ENCODE data around the gene AQP12A. TPM values are rescaled to one million over a fixed set of nuclear protein-coding genes. Genes with fewer than 3 reads are reported as not detected.

AQP12A gene
- total and polyA plus RNA-seq, 9 of the 15 experiments (the other 6 are each of a cell fraction or from before 2014, with no cell fraction given): not detected

DNA sequence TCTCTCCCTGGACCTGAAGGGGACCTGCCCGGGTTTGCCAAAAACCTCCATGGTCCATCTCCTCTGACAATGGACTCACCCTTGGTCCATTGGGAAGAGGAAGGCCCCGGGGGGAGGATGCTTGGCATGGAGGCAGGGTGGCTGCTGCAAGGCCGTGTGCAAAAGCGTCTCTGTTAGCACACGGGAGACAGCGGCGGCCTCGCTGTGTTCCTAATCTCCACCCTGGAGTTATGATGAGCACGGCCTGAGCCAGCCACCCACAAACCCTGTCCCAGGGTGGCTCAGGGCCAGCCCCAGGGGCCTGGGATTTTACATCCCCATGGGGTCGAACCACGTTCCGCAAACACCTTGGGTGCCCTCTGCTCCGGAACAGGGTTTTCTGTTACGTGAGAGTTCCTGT is 35.8 kb downstream of the AQP12A start:
- Histone ChIP-seq H2AFZ (ENCODE audit: low read depth, low read length) (no peak overlapping the region), H3K9me3 (replicated peaks; ENCODE audit: control insufficient read depth, insufficient read depth, low read depth, low read length) (no peaks in the 10 kb centered on the region), H3K27ac (ENCODE audit: extremely low read depth, low read depth, low read length) (no peak overlapping the region), H4K20me1 (replicated peaks; ENCODE audit: control insufficient read depth, insufficient read depth, low read length) (no peaks in the 10 kb centered on the region), H3K9me1 (ENCODE audit: control insufficient read depth, insufficient read depth, low read length) (no peaks in the 10 kb centered on the region), H3K4me1 (replicated peaks in 1 of 2; ENCODE audit: control insufficient read depth in 2 of 2, insufficient read depth in 2 of 2, low read length in 2 of 2) (peaks cover 0 to 8% of the 10 kb centered on the region in 2 experiments; a peak in 1 of 5 replicates), H3K27me3 (ENCODE audit: control insufficient read depth in 2 of 2, insufficient read depth in 2 of 2, low read length in 2 of 2) (peaks cover 0 to 50% of the 10 kb centered on the region in 2 experiments; a peak in 3 of 5 replicates), H3K4me3 (no peak overlapping the region), H3K79me2 (ENCODE audit: control insufficient read depth, insufficient read depth, low read length) (no peaks in the 10 kb centered on the region), H3K36me3 (ENCODE audit: control insufficient read depth, insufficient read depth, low read length) (no peaks in the 10 kb centered on the region), H3K4me2 (ENCODE audit: insufficient read depth, low read length) (no peak overlapping the region), H3K9ac (ENCODE audit: insufficient read depth in 1 of 2, low read depth in 2 of 2, low read length in 2 of 2) (no peak overlapping the region)
- 0% methylated on average over 13 of the region's 14 CpGs for WGBS (ENCODE audit: insufficient coverage, low coverage, missing lambda C conversion rate)
- no peak for FAIRE-seq
- in situ Hi-C loops (cut with MboI) (no loop called here), intact Hi-C loops (cut with micrococcal nuclease) (no loop called here)
- ChIA-PET CTCF (ENCODE audit: low intra/inter-chr PET ratio) (no interaction called here), POLR2A (no interaction called here)
- TF ChIP-seq RBFOX2 (IDR thresholded peaks at IDR 0.05; ENCODE audit: low read depth, low read length): no peak
- no peak for TF ChIP-seq NFIC (IDR thresholded peaks at IDR 0.05)
- TF ChIP-seq, protein P1, sequence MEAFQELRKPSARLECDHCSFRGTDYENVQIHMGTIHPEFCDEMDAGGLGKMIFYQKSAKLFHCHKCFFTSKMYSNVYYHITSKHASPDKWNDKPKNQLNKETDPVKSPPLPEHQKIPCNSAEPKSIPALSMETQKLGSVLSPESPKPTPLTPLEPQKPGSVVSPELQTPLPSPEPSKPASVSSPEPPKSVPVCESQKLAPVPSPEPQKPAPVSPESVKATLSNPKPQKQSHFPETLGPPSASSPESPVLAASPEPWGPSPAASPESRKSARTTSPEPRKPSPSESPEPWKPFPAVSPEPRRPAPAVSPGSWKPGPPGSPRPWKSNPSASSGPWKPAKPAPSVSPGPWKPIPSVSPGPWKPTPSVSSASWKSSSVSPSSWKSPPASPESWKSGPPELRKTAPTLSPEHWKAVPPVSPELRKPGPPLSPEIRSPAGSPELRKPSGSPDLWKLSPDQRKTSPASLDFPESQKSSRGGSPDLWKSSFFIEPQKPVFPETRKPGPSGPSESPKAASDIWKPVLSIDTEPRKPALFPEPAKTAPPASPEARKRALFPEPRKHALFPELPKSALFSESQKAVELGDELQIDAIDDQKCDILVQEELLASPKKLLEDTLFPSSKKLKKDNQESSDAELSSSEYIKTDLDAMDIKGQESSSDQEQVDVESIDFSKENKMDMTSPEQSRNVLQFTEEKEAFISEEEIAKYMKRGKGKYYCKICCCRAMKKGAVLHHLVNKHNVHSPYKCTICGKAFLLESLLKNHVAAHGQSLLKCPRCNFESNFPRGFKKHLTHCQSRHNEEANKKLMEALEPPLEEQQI (IDR thresholded peaks at IDR 0.05): no peak
- no TSS peak for BruUV-seq (replicated peaks)
- no peak for DNase-seq (ENCODE audit: extremely low read depth in 1 of 4, low spot score in 3 of 4)
- ATAC-seq: no peak

DNA sequence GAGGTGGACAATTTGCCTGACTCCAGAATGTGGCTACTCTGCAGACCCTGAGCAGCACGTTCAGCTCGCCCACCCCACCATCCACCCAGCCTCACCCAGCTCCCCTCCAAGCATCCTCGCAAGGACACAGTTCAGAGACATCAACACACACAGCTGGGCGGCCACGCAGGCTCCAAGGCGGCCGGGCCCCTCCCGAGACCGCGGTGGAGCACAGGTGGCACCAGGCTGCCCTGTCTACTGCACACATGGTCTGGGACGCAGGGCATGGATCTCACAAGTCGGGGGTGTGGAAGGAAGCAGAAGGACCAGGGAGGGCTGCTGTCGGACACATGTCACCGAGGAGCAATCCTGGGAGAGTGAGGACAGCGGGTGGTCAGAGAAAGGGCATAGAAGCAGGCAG is 36.2 kb downstream of the AQP12A start:
- ATAC-seq: no peak
- no peak overlapping the region for H3K4me2 ChIP-seq (ENCODE audit: insufficient read depth, low read length)
- H3K9me3 ChIP-seq (replicated peaks; ENCODE audit: control insufficient read depth, insufficient read depth, low read depth, low read length): no peaks in the 10 kb centered on the region
- DNase-seq (ENCODE audit: extremely low read depth in 1 of 4, low spot score in 3 of 4): no peak
- no peaks in the 10 kb centered on the region for H3K36me3 ChIP-seq (ENCODE audit: control insufficient read depth, insufficient read depth, low read length)
- ChIA-PET CTCF (ENCODE audit: low intra/inter-chr PET ratio) (no interaction called here), POLR2A (no interaction called here)
- no peak overlapping the region for H2AFZ ChIP-seq (ENCODE audit: low read depth, low read length)
- H4K20me1 ChIP-seq (replicated peaks; ENCODE audit: control insufficient read depth, insufficient read depth, low read length): no peaks in the 10 kb centered on the region
- intact Hi-C loops (cut with micrococcal nuclease) (no loop called here), in situ Hi-C loops (cut with MboI) (no loop called here)
- H3K4me1 ChIP-seq (replicated peaks in 1 of 2; ENCODE audit: control insufficient read depth in 2 of 2, insufficient read depth in 2 of 2, low read length in 2 of 2): peaks cover 0 to 5% of the 10 kb centered on the region in 2 experiments; a peak in 1 of 5 replicates
- no peak for FAIRE-seq
- BruUV-seq (replicated peaks): no TSS peak
- no peak overlapping the region for H3K4me3 ChIP-seq
- no peaks in the 10 kb centered on the region for H3K9me1 ChIP-seq (ENCODE audit: control insufficient read depth, insufficient read depth, low read length)
- H3K9ac ChIP-seq (ENCODE audit: insufficient read depth in 1 of 2, low read depth in 2 of 2, low read length in 2 of 2): no peak overlapping the region
- WGBS (ENCODE audit: insufficient coverage, low coverage, missing lambda C conversion rate): 3% methylated on average over 11 of the region's 15 CpGs
- H3K79me2 ChIP-seq (ENCODE audit: control insufficient read depth, insufficient read depth, low read length): no peaks in the 10 kb centered on the region
- H3K27me3 ChIP-seq (ENCODE audit: control insufficient read depth in 2 of 2, insufficient read depth in 2 of 2, low read length in 2 of 2): peaks cover 0 to 45% of the 10 kb centered on the region in 2 experiments; a peak in 3 of 5 replicates
- TF ChIP-seq CREBBP (IDR thresholded peaks at IDR 0.05; ENCODE audit: low read depth, low read length): no peak
- H3K27ac ChIP-seq (ENCODE audit: extremely low read depth, low read depth, low read length): no peak overlapping the region
